GM23338 (cell line): Measurements from ENCODE around the gene OPALIN. TPM values are rescaled to one million over a fixed set of nuclear protein-coding genes. Genes with fewer than 3 reads are reported as not detected.

Source experiments
- ATAC-seq: fragments of 200-7000 bp; cut with Tn5 transposase; 3 replicates; pipeline ENCODE4 v1.9.1; 2020
- DNase-seq: peaks from one replicate; pipeline ENCODE4 v3.0.0-alpha.2; 2015; ENCODE audit warnings: low spot score
- H2AFZ ChIP-seq: fragments of 200-600 bp; sonication (generic); 2 replicates; pipeline ENCODE4 v1.8.0; 2016; ENCODE audit warnings: antibody characterized with exemption, mild to moderate bottlenecking, moderate library complexity
- H3F3A ChIP-seq: fragments of 200-600 bp; sonication (generic); replicated peaks from 2 replicates; pipeline ENCODE4 v1.8.0; 2017; ENCODE audit warnings: antibody characterized with exemption, mixed run types, low read depth
- H3K27ac ChIP-seq: fragments of 200-600 bp; sonication (generic); 2 replicates; pipeline ENCODE4 v1.6.1; 2016; ENCODE audit warnings: low read depth
- H3K27me3 ChIP-seq: fragments of 200-600 bp; sonication (generic); 2 replicates; pipeline ENCODE4 v1.8.0; 2016; ENCODE audit warnings: mild to moderate bottlenecking, mixed run types, moderate library complexity; ENCODE audit not compliant: insufficient read depth
- H3K36me3 ChIP-seq: fragments of 200-600 bp; sonication (generic); 2 replicates; pipeline ENCODE4 v1.8.0; 2016; ENCODE audit warnings: mild to moderate bottlenecking; ENCODE audit not compliant: insufficient read depth
- H3K4me1 ChIP-seq: fragments of 200-600 bp; sonication (generic); 2 replicates; pipeline ENCODE4 v1.8.0; 2016; ENCODE audit warnings: mild to moderate bottlenecking, moderate library complexity; ENCODE audit not compliant: insufficient read depth
- H3K4me2 ChIP-seq: fragments of 200-600 bp; sonication (generic); 2 replicates; pipeline ENCODE4 v1.7.1; 2017; ENCODE audit warnings: mixed run types
- H3K4me3 ChIP-seq: fragments of 200-600 bp; sonication (generic); 2 replicates; pipeline ENCODE4 v1.6.1; 2016; ENCODE audit warnings: mixed run types
- H3K79me2 ChIP-seq: fragments of 200-600 bp; sonication (generic); replicated peaks from 2 replicates; pipeline ENCODE4 v1.8.0; 2017; ENCODE audit warnings: mild to moderate bottlenecking; ENCODE audit not compliant: insufficient read depth
- H3K9me2 ChIP-seq: fragments of 200-600 bp; sonication (generic); 2 replicates; pipeline ENCODE4 v1.8.0; 2017; ENCODE audit not compliant: insufficient read depth
- H4K20me1 ChIP-seq: fragments of 200-600 bp; sonication (generic); replicated peaks from 2 replicates; pipeline ENCODE4 v1.8.0; 2017; ENCODE audit warnings: mild to moderate bottlenecking; ENCODE audit not compliant: insufficient read depth
- H3K27ac Mint-ChIP-seq: 2 replicates; pipeline ENCODE4 v1.8.0; 2020; ENCODE audit warnings: inconsistent platforms, mild to moderate bottlenecking, moderate library complexity, mixed read lengths
- H3K27me3 Mint-ChIP-seq: 3 replicates; pipeline ENCODE4 v1.8.0; 2022; ENCODE audit warnings: low read depth, mild to moderate bottlenecking, moderate library complexity, mixed read lengths, inconsistent platforms; ENCODE audit not compliant: insufficient read depth, poor library complexity
- H3K36me3 Mint-ChIP-seq: 3 replicates; pipeline ENCODE4 v1.8.0; 2021; ENCODE audit warnings: low read depth, mild to moderate bottlenecking, inconsistent platforms, moderate library complexity, mixed read lengths
- H3K4me1 Mint-ChIP-seq: 3 replicates; pipeline ENCODE4 v1.8.0; 2020; ENCODE audit warnings: mild to moderate bottlenecking, inconsistent platforms, mixed read lengths
- H3K4me3 Mint-ChIP-seq: 3 replicates; pipeline ENCODE4 v1.8.0; 2021; ENCODE audit warnings: moderate library complexity, mild to moderate bottlenecking, inconsistent platforms, mixed read lengths
- H3K9me3 Mint-ChIP-seq: 3 replicates; pipeline ENCODE4 v1.8.0; 2020; ENCODE audit warnings: moderate library complexity, mild to moderate bottlenecking, inconsistent platforms, mixed read lengths
- CREB1 ChIP-seq: fragments of 250-450 bp; sonication (Bioruptor Pico); IDR thresholded peaks from 2 replicates; pipeline ENCODE4 v1.5.0; 2020; ENCODE audit warnings: low read depth, mild to moderate bottlenecking, moderate library complexity
- ETS1 ChIP-seq: IDR thresholded peaks from 2 replicates; pipeline ENCODE4 v1.6.1; 2016; ENCODE audit warnings: antibody characterized with exemption
- EZH2 ChIP-seq: fragments of 200-600 bp; sonication (generic); IDR thresholded peaks from one replicate; pipeline ENCODE4 v1.8.0; 2017; ENCODE audit warnings: antibody characterized with exemption, mild to moderate bottlenecking, low read depth; ENCODE audit not compliant: unreplicated experiment
- EZH2phosphoT487 ChIP-seq: fragments of 200-600 bp; sonication (generic); IDR thresholded peaks from one replicate; pipeline ENCODE4 v1.8.1; 2018; ENCODE audit warnings: antibody characterized with exemption; ENCODE audit not compliant: unreplicated experiment
- JUNB ChIP-seq: IDR thresholded peaks from one replicate; pipeline ENCODE4 v1.6.1; 2016; ENCODE audit warnings: antibody characterized with exemption; ENCODE audit not compliant: unreplicated experiment
- NANOG ChIP-seq: IDR thresholded peaks from 2 replicates; pipeline ENCODE4 v1.6.1; 2016; ENCODE audit warnings: antibody characterized with exemption, borderline replicate concordance
- POLR2AphosphoS5 ChIP-seq: IDR thresholded peaks from 2 replicates; pipeline ENCODE4 v1.6.1; 2016; ENCODE audit warnings: antibody characterized with exemption, low read depth
- REST ChIP-seq: IDR thresholded peaks from one replicate; pipeline ENCODE4 v1.6.1; 2018; ENCODE audit warnings: antibody characterized with exemption; ENCODE audit not compliant: unreplicated experiment
- STAT1 ChIP-seq: IDR thresholded peaks from one replicate; pipeline ENCODE4 v1.6.1; 2016; ENCODE audit warnings: antibody characterized with exemption; ENCODE audit not compliant: unreplicated experiment
- ZNF114 ChIP-seq: fragments of 250-450 bp; sonication (Bioruptor Pico); IDR thresholded peaks from 2 replicates; pipeline ENCODE4 v1.5.0; 2020; ENCODE audit warnings: mild to moderate bottlenecking, moderate library complexity
- ZNF331 ChIP-seq: fragments of 250-450 bp; sonication (Bioruptor Pico); IDR thresholded peaks from 2 replicates; pipeline ENCODE4 v1.5.0; 2020; ENCODE audit warnings: low read depth, mild to moderate bottlenecking, moderate library complexity
- ZNF462 ChIP-seq: fragments of 250-450 bp; sonication (Bioruptor Pico); IDR thresholded peaks from 2 replicates; pipeline ENCODE4 v1.5.0; 2020; ENCODE audit warnings: mild to moderate bottlenecking, moderate library complexity
- polyA plus RNA-seq: library from polyadenylated mRNA; unstranded; fragments of >200 nt; fragmentation: Nextera tagmentation; extraction: Ambion mirVana; gene quantifications from 2 replicates; pipeline ENCODE4 v1.2.1, GENCODE V29; 2016
- total RNA-seq: library from RNA; depleted of rRNA; stranded (reverse); fragments of >200 nt; shearing (Covaris generic); gene quantifications from 2 replicates; pipeline ENCODE4 v1.2.3, GENCODE V29; 2014

The OPALIN gene
- total and polyA plus RNA-seq, 2 experiments from 2014 or later, result not detected

- ATAC-seq (no peak), DNase-seq (no peak)
- H3K27ac Mint-ChIP-seq, result no peak overlapping the region
- H3K27ac ChIP-seq, result no peak overlapping the region
- no peak overlapping the region for H2AFZ ChIP-seq
- H3K4me3 ChIP-seq, result no peak overlapping the region
- H3K4me3 Mint-ChIP-seq, result no peak overlapping the region
- no peaks in the 10 kb centered on the region for H3K27me3 ChIP-seq
- H3K4me1 Mint-ChIP-seq, result peaks cover 41% of the 10 kb centered on the region
- peaks cover 20% of the 10 kb centered on the region for H3K9me3 Mint-ChIP-seq
- peaks cover 29% of the 10 kb centered on the region for H3K36me3 Mint-ChIP-seq
- peaks cover 13% of the 10 kb centered on the region for H3K4me1 ChIP-seq
- H3K27me3 Mint-ChIP-seq, result peaks cover 12% of the 10 kb centered on the region
- no peaks in the 10 kb centered on the region for H3K36me3 ChIP-seq
- no peak overlapping the region for H3K4me2 ChIP-seq
- H3K79me2 ChIP-seq, result no peaks in the 10 kb centered on the region
- H4K20me1 ChIP-seq, result no peaks in the 10 kb centered on the region
- TF ChIP-seq REST (no peak), EZH2phosphoT487 (no peak), NANOG (no peak), CREB1 (CRISPR knock-in tag) (no peak), EZH2 (no peak), POLR2AphosphoS5 (no peak), ZNF331 (CRISPR knock-in tag) (no peak), ZNF462 (no peak), STAT1 (no peak), ZNF114 (no peak), JUNB (no peak), ETS1 (no peak)
- peaks cover 4% of the 10 kb centered on the region; the same call in 1 of the 2 replicates for H3K9me2 ChIP-seq
- no peaks in the 10 kb centered on the region for H3F3A ChIP-seq
Measured at GRCh38 chr10:96342402-96342801, 16.4 kb downstream of the OPALIN start.
